NT2/D1 (cell line): ENCODE measurements around the gene MED12L.

Source experiments
- SUZ12 ChIP-seq: IDR thresholded peaks from 2 replicates; pipeline ENCODE4 v1.6.1; 2011; ENCODE audit not compliant: insufficient read length, insufficient read depth; ENCODE audit errors: extremely low read depth
- ZNF274 ChIP-seq: IDR thresholded peaks from 2 replicates; pipeline ENCODE4 v1.6.1; 2011; ENCODE audit warnings: mild to moderate bottlenecking, low read depth, low read length

- TF ChIP-seq ZNF274 = no peak
- no peak for TF ChIP-seq SUZ12
Measured at GRCh38 chr3:151275091-151275490, 189.6 kb downstream of the MED12L start.
